Stimulated activated CD8-positive, alpha-beta memory T cell treated with anti-CD3 and anti-CD28 coated beads, Interleukin-12 subunit alpha, Interleukin-12 subunit beta, amount 100 ng/mL, for 24 hours (primary cell): ENCODE measurements around the gene ERMARD.

Experiments
- DNase-seq: peaks from one replicate; pipeline ENCODE4 v3.0.0-alpha.2; 2020; ENCODE audit errors: extremely low read depth

Gene ERMARD

GRCh38 chr6:169802790-169803189, 51.4 kb downstream of the ERMARD start:
- DNase-seq: no peak

- no peak for DNase-seq
Observed at GRCh38 chr6:169803271-169803811, 51.9 kb downstream of the ERMARD start.

GRCh38 chr6:169803816-169804340, 52.5 kb downstream of the ERMARD start:
- no peak for DNase-seq

GRCh38 chr6:169804427-169804826, 53.0 kb downstream of the ERMARD start:
- no peak for DNase-seq

GRCh38 chr6:169805242-169805838, 53.9 kb downstream of the ERMARD start:
- no peak for DNase-seq

- DNase-seq: no peak
Observed at GRCh38 chr6:169806701-169807100, 55.3 kb downstream of the ERMARD start.

GRCh38 chr6:169807229-169807628, 55.8 kb downstream of the ERMARD start:
- no peak for DNase-seq

- DNase-seq: no peak
Observed at GRCh38 chr6:169807699-169808607, 56.5 kb downstream of the ERMARD start.

- DNase-seq: no peak
Observed at GRCh38 chr6:169808608-169808967, 57.2 kb downstream of the ERMARD start.

- no peak for DNase-seq
Observed at GRCh38 chr6:169809386-169809785, 58.0 kb downstream of the ERMARD start.

GRCh38 chr6:169810066-169810989, 58.9 kb downstream of the ERMARD start:
- no peak for DNase-seq

- DNase-seq: no peak
Observed at GRCh38 chr6:169811072-169811471, 59.6 kb downstream of the ERMARD start.

GRCh38 chr6:169811521-169812256, 60.3 kb downstream of the ERMARD start:
- DNase-seq: no peak

GRCh38 chr6:169812257-169812644, 60.8 kb downstream of the ERMARD start:
- DNase-seq: no peak

- DNase-seq: no peak
Observed at GRCh38 chr6:169813969-169814368, 62.5 kb downstream of the ERMARD start.

GRCh38 chr6:169816054-169816453, 64.6 kb downstream of the ERMARD start:
- DNase-seq: no peak

- DNase-seq: no peak
Observed at GRCh38 chr6:169816975-169817374, 65.6 kb downstream of the ERMARD start.

GRCh38 chr6:169820358-169820757, 68.9 kb downstream of the ERMARD start:
- no peak for DNase-seq

GRCh38 chr6:169824021-169824420, 72.6 kb downstream of the ERMARD start:
- no peak for DNase-seq

- DNase-seq: no peak
Observed at GRCh38 chr6:169824848-169825557, 73.6 kb downstream of the ERMARD start.
